HG03521 (cell line): ENCODE results near the gene SYTL2.
"Not testable (repeated sequence)": the region's sequence is repeated elsewhere in the genome, so short reads cannot be mapped to it uniquely, and the experiment has no call there.

Source experiments
- ATAC-seq: cut with Tn5 transposase; IDR thresholded peaks from one replicate; pipeline ENCODE4 v1.9.1; 2021; ENCODE audit warnings: mild to moderate bottlenecking, moderate library complexity; ENCODE audit not compliant: unreplicated experiment

SYTL2 gene

DNA sequence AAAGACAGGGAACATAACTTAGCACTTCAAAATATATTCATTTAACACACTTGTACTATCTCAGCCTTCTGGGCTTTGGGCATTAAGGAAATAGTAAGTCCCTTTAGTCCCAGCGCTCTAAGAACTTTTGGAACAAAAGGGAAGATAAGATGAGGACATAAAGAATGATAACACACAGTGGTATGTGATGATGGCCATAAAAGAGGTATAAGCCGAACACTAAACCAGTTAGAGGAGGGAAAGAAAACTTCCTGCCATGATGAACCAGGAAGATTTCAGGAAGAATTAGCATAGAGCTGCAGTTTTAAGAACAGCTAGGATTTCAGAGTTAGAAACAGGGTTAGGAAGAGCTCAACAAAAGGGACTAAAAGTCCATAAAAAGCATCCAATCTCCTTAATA, 11.8 kb downstream of the SYTL2 start:
- no peak for ATAC-seq

DNA sequence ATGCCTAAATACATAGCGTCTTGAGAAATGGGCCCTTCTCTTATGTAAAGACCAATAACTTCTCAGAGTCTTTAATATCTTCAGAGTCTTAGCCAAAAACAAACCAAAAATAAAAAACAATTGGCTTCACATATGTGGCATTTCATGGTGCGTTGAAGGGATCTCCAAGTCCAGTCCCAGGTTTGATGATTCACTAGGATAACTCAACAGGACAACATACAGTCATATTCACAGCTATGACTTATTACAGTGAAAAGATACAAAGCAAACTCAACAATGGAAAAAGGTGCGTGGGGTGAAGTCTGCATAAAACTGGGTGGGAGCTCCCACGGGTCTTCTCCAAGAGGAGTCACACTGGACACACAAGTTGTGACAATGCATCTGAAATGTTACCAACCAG, 12.6 kb downstream of the SYTL2 start:
- no peak for ATAC-seq

GRCh38 chr11:85795712-85796487, 15.0 kb downstream of the SYTL2 start:
- ATAC-seq: no peak

- no peak for ATAC-seq
These were observed 19.4 kb downstream of the SYTL2 start for GRCh38 chr11:85791409-85791990.

- ATAC-seq: no peak
These were observed 22.9 kb downstream of the SYTL2 start for GRCh38 chr11:85787809-85788760.

DNA sequence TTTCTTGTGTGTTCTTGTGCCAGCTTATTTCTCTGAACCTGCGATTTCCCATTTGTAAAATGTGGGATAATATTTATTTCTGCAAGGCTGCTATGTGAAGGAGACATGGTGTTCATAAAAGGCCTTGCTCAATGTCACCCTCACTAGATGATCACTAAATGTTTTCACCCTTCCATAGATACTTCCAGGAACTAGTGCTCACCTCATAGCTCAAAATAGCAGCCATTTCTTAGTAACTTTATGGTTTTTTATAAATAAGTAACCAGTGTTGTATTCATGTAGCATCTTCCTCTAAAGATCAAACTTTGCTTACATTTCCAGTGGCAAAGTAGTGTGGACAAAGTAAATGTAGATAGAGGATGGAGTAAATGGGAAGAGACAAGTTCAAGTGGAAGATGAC, 23.8 kb downstream of the SYTL2 start:
- no peak for ATAC-seq

DNA sequence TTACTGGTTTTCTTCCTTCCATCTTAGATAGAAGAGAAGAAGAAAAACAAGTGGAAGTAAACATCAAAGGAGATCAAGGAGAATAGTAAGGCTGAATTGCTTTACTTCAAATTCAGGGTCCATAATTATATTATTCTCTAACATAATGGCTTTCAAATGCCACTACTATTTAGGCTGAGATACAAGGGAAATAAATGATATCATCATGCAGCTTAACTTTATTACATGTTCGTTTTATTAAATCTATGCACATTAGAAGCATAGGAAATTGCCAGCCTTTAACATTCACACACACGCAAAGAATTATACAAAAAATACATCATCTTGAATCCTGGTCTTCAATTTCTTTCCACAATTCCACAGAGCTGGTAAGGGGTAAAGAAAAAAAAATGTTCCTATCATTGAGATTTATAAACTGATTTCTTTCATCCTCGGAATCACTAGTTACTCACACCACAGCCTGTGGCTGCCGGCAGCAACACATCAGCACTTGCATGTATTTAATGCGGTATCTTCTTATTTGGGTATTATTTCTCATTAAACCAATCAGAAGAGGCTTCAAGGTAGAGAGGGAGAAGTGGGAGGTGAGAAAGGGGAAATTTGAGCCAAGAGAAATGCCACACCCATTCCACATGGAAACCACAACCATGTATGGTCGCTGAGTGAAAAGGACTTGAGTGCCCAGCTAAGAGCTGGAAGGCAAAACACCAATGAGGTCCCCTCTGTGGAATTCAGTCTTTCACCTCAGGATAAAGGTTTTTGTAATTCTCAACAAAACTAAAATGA, 26.3 kb downstream of the SYTL2 start:
- ATAC-seq: no peak

DNA sequence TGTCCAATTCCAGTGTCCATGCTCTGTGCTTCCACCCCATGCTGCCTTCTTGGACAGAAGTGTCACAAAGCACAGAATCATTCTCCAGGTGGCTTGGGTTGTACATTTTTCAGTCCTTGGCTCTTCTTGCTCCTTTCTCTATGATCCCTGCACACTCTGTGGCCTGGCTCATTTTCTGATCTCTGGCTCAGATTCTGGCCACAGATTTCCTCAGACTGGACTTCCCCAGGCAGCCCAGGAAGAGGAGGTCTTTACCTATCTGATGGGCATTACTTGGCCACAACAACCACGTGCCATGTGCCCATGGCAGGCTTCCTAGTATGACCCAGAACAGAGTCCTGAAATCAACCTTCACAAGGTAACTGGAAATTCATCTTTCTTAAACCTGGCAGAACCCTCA, 27.2 kb downstream of the SYTL2 start:
- ATAC-seq: no peak

- ATAC-seq: not testable (repeated sequence)
These were observed 30.0 kb downstream of the SYTL2 start for GRCh38 chr11:85780780-85781517.

GRCh38 chr11:85779956-85780640, 30.8 kb downstream of the SYTL2 start:
- ATAC-seq: no peak

DNA sequence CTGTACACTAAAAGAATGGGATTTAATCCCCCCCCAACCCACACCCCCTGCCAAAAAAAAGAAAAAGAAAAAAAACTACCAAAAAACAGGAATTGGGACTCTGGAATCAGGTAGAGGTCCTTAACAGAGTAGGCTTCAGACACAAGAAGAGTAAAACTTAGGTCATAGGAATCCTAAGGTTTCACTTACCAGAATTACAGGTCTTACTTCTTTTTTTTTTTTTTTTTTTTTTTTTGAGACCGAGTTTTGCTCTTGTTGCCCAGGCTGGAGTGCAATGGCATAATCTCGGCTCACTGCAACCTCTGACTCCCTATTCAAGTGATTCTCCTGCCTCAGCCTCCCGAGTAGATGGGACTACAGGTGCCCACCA, 33.4 kb downstream of the SYTL2 start:
- not testable (repeated sequence) for ATAC-seq

- ATAC-seq: no peak
These were observed 33.9 kb downstream of the SYTL2 start for GRCh38 chr11:85776951-85777602.

DNA sequence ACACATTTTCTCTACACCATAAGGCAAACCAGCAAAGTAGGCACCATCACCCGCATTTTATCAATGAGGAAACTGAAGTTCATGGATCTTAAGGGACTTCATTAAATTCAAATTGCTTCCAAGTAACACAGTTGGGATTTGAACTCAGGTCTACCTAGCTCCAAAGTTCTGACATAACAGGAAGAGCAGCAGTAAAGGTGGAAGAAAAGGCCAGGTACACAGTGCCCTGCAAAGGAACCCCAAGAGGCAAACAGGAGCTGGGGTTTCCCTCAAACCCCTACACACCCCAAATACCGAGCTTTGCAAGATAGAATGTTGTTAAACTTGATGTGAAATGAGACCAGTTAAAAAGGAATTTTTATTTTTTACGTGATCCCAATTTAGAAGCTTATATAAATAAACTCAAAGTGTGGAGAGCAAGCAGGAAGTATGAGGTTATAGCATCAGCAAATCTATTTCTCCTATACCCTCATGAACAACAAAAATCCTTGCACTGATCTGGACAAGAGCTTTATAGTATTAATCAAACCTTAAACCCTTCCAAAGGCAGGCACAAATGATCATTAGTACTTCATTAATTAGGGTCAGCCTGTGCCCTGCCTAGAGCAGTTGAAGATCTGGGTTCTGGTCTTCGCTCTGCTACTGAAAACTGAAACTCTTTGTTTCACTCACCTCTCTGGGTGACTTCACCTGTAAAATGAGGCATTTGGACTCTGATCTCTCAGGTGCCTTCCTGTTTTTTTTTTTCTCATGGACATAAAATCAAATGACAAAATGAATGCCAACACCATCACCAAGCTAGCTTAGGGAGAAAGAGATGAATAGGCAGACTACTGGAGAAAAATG, 36.5 kb downstream of the SYTL2 start:
- no peak for ATAC-seq

- ATAC-seq: no peak
These were observed 38.2 kb downstream of the SYTL2 start for GRCh38 chr11:85772695-85773094.

DNA sequence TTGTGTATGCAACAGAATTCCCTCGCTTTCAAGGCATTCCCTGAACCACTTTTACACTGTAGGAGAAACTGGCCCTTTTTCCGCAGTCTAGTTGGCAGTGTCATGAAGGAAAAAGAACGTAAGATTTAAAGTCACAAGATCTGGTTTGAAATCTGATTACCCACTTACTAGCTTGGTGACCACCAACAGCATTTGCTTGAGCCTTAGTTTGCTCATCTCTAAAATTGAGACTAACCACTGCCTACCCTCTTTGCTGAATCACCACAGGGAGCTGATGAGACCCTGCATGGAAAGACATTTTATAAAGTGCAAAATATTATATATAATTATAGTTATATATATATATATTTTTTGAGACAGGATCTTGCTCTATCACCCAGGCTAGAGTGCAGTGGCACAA, 39.4 kb downstream of the SYTL2 start:
- no peak for ATAC-seq

DNA sequence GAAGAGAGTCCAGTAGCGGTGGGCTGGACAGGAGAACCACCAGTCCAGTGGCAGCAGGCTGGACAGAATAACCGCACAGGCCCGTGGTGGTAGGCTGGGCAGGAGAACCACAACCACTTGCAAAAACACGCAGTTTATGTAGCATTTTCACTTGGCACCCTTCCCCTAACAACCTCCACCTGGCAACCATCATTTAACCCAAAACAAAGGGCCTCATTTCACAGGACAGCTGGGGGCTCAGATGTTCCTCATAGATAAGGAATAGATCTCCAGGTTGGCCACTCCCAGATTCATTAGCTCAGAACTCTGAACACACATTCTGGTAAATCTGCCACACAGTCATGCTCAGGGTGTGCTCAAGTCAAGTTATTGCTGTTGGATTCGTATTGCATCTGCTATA, 41.2 kb downstream of the SYTL2 start:
- no peak for ATAC-seq

GRCh38 chr11:85768473-85769146, 42.3 kb downstream of the SYTL2 start:
- no peak for ATAC-seq
